ENCODE results near the gene C1orf21. TPM values are rescaled to one million over a fixed set of nuclear protein-coding genes. Genes with fewer than 3 reads are reported as not detected.

C1orf21 gene
- polyA plus RNA-seq, 1 donor (not counting 4 experiments of a cell fraction or from before 2014, with no cell fraction given) = 44.3 TPM

DNA sequence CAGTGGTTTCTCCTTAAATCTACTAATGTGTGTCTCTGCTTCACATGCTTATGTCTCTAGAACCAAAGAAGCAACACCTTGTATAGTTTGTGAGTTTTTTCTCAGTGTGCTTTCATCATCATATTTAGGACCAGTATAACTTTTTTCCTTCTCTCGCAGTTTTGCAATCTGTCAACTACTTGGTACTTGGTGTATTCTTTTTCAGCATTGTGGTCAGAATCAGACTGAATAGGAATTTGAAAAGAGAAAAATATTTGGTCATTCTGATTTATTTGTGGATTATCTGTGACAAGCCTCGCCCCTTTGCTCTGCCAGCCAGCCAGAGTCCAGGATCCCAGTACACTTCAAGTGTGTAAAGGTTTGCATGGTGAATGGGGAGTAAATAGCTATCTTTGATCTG lies 122.3 kb downstream of the C1orf21 start:
- no peaks in the 10 kb centered on the region for H3K27me3 ChIP-seq (ENCODE audit: control insufficient read depth, extremely low read depth, insufficient read depth, low read length)
- no peak overlapping the region for H3K4me3 ChIP-seq (ENCODE audit: control insufficient read depth in 2 of 3, extremely low read depth in 1 of 3, insufficient read depth in 2 of 3, low read depth in 1 of 3, low read length in 3 of 3)
- no peak overlapping the region for H2AFZ ChIP-seq (ENCODE audit: control insufficient read depth, low read length)
- H3K4me1 ChIP-seq (ENCODE audit: control insufficient read depth, extremely low read depth, insufficient read depth, low read length) = peaks cover 9% of the 10 kb centered on the region
- no peaks in the 10 kb centered on the region for H3K9me3 ChIP-seq (ENCODE audit: control insufficient read depth, low read depth, low read length)
- no peaks in the 10 kb centered on the region for H3K9me1 ChIP-seq (ENCODE audit: control insufficient read depth, extremely low read depth, insufficient read depth, low read length)
- FAIRE-seq (no peak), DNase-seq (ENCODE audit: low read depth, low spot score) (no peak)
- no peak overlapping the region for H3K27ac ChIP-seq (ENCODE audit: control insufficient read depth, insufficient read depth, low read length)
- no peak overlapping the region for H3K4me2 ChIP-seq (ENCODE audit: control insufficient read depth, extremely low read depth, insufficient read depth, low read depth, low read length)
- no peak overlapping the region for H3K9ac ChIP-seq (ENCODE audit: control insufficient read depth, extremely low read depth, insufficient read depth, low read length)
- peaks cover 4% of the 10 kb centered on the region for H3K79me2 ChIP-seq (ENCODE audit: control insufficient read depth, insufficient read depth, low read length)
- dilution Hi-C loops (cut with MboI; ENCODE audit: extremely low pct_ligation_motif_present, low sequenced_read_pairs) = no loop called here
- H3K36me3 ChIP-seq (ENCODE audit: control insufficient read depth in 2 of 2, extremely low read depth in 1 of 2, insufficient read depth in 2 of 2, low read length in 2 of 2) = no peaks in the 10 kb centered on the region
- no peaks in the 10 kb centered on the region for H4K20me1 ChIP-seq (ENCODE audit: control insufficient read depth, extremely low read depth, insufficient read depth, low read length)
- TF ChIP-seq EZH2 (IDR thresholded peaks at IDR 0.05; ENCODE audit: low read length) = no peak
- TF ChIP-seq, protein P1, sequence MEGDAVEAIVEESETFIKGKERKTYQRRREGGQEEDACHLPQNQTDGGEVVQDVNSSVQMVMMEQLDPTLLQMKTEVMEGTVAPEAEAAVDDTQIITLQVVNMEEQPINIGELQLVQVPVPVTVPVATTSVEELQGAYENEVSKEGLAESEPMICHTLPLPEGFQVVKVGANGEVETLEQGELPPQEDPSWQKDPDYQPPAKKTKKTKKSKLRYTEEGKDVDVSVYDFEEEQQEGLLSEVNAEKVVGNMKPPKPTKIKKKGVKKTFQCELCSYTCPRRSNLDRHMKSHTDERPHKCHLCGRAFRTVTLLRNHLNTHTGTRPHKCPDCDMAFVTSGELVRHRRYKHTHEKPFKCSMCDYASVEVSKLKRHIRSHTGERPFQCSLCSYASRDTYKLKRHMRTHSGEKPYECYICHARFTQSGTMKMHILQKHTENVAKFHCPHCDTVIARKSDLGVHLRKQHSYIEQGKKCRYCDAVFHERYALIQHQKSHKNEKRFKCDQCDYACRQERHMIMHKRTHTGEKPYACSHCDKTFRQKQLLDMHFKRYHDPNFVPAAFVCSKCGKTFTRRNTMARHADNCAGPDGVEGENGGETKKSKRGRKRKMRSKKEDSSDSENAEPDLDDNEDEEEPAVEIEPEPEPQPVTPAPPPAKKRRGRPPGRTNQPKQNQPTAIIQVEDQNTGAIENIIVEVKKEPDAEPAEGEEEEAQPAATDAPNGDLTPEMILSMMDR (optimal IDR thresholded peaks at IDR 0.05 in 1 of 3, IDR thresholded peaks at IDR 0.05 in 1 of 3, conservative IDR thresholded peaks at IDR 0.05 in 1 of 3; ENCODE audit: extremely low read depth in 1 of 3, insufficient read depth in 2 of 3, low read length in 3 of 3) = no peak

DNA sequence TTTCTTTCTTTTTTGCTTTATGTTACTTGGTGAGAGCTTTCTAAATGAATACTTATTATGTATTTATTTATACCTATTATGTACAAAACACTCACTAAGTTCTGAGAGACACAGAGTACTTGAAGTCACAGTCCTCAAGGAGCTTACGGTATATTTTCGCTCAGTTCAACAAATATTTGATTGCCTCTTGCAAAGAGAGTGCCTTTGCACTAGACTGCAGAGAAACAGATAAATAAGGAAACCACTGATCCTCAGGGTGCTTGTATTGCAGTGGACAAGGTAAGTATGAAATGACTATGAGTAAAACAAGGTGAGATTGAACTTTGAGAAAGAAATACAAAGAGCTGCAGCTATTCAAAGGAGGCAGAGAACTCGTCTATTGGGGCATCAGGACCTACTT lies 123.3 kb downstream of the C1orf21 start:
- TF ChIP-seq, protein P1 (optimal IDR thresholded peaks at IDR 0.05 in 1 of 3, IDR thresholded peaks at IDR 0.05 in 1 of 3, conservative IDR thresholded peaks at IDR 0.05 in 1 of 3; ENCODE audit: extremely low read depth in 1 of 3, insufficient read depth in 2 of 3, low read length in 3 of 3) = no peak
- TF ChIP-seq EZH2 (IDR thresholded peaks at IDR 0.05; ENCODE audit: low read length) = no peak
- peaks cover 14% of the 10 kb centered on the region for H3K4me1 ChIP-seq (ENCODE audit: control insufficient read depth, extremely low read depth, insufficient read depth, low read length)
- H2AFZ ChIP-seq (ENCODE audit: control insufficient read depth, low read length) = no peak overlapping the region
- no peaks in the 10 kb centered on the region for H3K9me1 ChIP-seq (ENCODE audit: control insufficient read depth, extremely low read depth, insufficient read depth, low read length)
- no peaks in the 10 kb centered on the region for H3K27me3 ChIP-seq (ENCODE audit: control insufficient read depth, extremely low read depth, insufficient read depth, low read length)
- no peak for FAIRE-seq
- H3K36me3 ChIP-seq (ENCODE audit: control insufficient read depth in 2 of 2, extremely low read depth in 1 of 2, insufficient read depth in 2 of 2, low read length in 2 of 2) = no peaks in the 10 kb centered on the region
- no peaks in the 10 kb centered on the region for H3K79me2 ChIP-seq (ENCODE audit: control insufficient read depth, insufficient read depth, low read length)
- DNase-seq (ENCODE audit: low read depth, low spot score) = no peak
- dilution Hi-C loops (cut with MboI; ENCODE audit: extremely low pct_ligation_motif_present, low sequenced_read_pairs) = no loop called here
- H3K9me3 ChIP-seq (ENCODE audit: control insufficient read depth, low read depth, low read length) = no peaks in the 10 kb centered on the region
- no peaks in the 10 kb centered on the region for H4K20me1 ChIP-seq (ENCODE audit: control insufficient read depth, extremely low read depth, insufficient read depth, low read length)
- H3K4me3 ChIP-seq (ENCODE audit: control insufficient read depth in 2 of 3, extremely low read depth in 1 of 3, insufficient read depth in 2 of 3, low read depth in 1 of 3, low read length in 3 of 3) = no peak overlapping the region
- no peak overlapping the region for H3K9ac ChIP-seq (ENCODE audit: control insufficient read depth, extremely low read depth, insufficient read depth, low read length)
- H3K27ac ChIP-seq (ENCODE audit: control insufficient read depth, insufficient read depth, low read length) = no peak overlapping the region
- no peak overlapping the region for H3K4me2 ChIP-seq (ENCODE audit: control insufficient read depth, extremely low read depth, insufficient read depth, low read depth, low read length)
